ENCODE data around the gene IGF2BP2.

The IGF2BP2 gene

GRCh38 chr3:185730550-185730949 is 94.3 kb downstream of the IGF2BP2 start:
- no peak for DNase-seq

GRCh38 chr3:185729337-185730055 is 95.3 kb downstream of the IGF2BP2 start:
- no peak for DNase-seq

GRCh38 chr3:185728630-185729336 is 96.1 kb downstream of the IGF2BP2 start:
- no peak for DNase-seq

GRCh38 chr3:185727873-185728272 is 97.0 kb downstream of the IGF2BP2 start:
- no peak for DNase-seq

GRCh38 chr3:185726254-185726967 is 98.4 kb downstream of the IGF2BP2 start:
- DNase-seq: no peak

- no peak for DNase-seq
Measured at GRCh38 chr3:185724761-185725160, 100.1 kb downstream of the IGF2BP2 start.

- no peak for DNase-seq
Measured at GRCh38 chr3:185724251-185724650, 100.6 kb downstream of the IGF2BP2 start.

- no peak for DNase-seq
Measured at GRCh38 chr3:185722881-185723280, 102.0 kb downstream of the IGF2BP2 start.

- DNase-seq: no peak
Measured at GRCh38 chr3:185721970-185722369, 102.9 kb downstream of the IGF2BP2 start.

- no peak for DNase-seq
Measured at GRCh38 chr3:185720326-185720725, 104.5 kb downstream of the IGF2BP2 start.

GRCh38 chr3:185718736-185719593 is 105.9 kb downstream of the IGF2BP2 start:
- no peak for DNase-seq

GRCh38 chr3:185717627-185718402 is 107.0 kb downstream of the IGF2BP2 start:
- DNase-seq: no peak

GRCh38 chr3:185717121-185717520 is 107.7 kb downstream of the IGF2BP2 start:
- DNase-seq: no peak

- no peak for DNase-seq
Measured at GRCh38 chr3:185716436-185717108, 108.3 kb downstream of the IGF2BP2 start.

- DNase-seq: no peak
Measured at GRCh38 chr3:185715091-185715490, 109.8 kb downstream of the IGF2BP2 start.

GRCh38 chr3:185714085-185714484 is 110.8 kb downstream of the IGF2BP2 start:
- DNase-seq: no peak

GRCh38 chr3:185713015-185713414 is 111.8 kb downstream of the IGF2BP2 start:
- no peak for DNase-seq

- DNase-seq: no peak
Measured at GRCh38 chr3:185712337-185712736, 112.5 kb downstream of the IGF2BP2 start.

GRCh38 chr3:185711255-185711870 is 113.5 kb downstream of the IGF2BP2 start:
- no peak for DNase-seq

GRCh38 chr3:185709251-185709955 is 115.4 kb downstream of the IGF2BP2 start:
- no peak for DNase-seq
